Measurements from ENCODE around the gene CP. TPM values are rescaled to one million over a fixed set of nuclear protein-coding genes. Genes with fewer than 3 reads are reported as not detected.
A peak's percentile ranks its signal among the peaks of the same experiment; 100 is the strongest.

CP gene
- total RNA-seq (2014; rRNA removed; shearing (Covaris generic)): 0.08 TPM in 1 of 2 replicates, not detected in the other

DNA sequence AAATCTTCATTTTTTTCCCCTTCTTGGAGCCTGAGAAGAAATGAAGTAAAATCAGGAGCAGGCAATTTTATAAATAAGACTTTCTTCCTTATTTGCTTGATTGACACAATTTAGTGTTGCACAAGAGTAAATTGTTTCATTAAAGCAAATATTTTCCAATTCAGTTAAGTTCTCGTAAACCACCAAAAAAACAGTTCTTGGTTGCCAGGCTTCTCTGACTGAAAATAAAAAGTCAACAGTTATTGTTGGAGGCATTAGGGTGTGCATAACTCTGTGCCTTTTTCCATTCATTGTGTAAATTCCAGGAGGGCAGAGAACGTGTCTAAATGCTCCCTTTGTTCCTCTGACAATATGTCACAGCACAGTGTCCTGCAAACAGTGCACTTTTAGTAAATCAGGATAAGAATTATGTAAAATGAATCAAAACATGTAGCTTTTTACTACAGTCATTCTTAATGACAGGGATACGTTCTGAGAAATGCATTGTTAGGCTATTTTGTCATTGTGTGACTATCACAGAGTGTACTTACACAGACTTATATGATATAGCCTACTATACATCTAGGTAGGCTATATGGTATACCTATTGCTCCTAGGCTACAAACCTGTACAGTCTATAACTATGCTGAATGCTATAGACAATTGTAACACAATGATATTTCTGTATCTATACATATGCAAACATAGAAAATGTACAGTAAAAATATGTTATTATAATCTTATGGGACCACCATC lies at the start of gene CP:
CP (minus strand) TSS at position 47 of the 735 bp plus-strand sequence; CDS start at position 10, 37 bp downstream.
- 0 out of 2 replicates have a peak, but pooled peaks cover 3% of the 10 kb centered on the region for H3K4me1 ChIP-seq
- H3K27me3 ChIP-seq: no peaks in the 10 kb centered on the region
- H3K27ac ChIP-seq: no peak within 1 kb of the TSS
- no peaks in the 10 kb centered on the region for H3K36me3 ChIP-seq
- DNase-seq: no peak
- H3K4me3 ChIP-seq: no peak within 1 kb of the TSS
- no peaks in the 10 kb centered on the region for H3K9me3 ChIP-seq (replicated peaks)

DNA sequence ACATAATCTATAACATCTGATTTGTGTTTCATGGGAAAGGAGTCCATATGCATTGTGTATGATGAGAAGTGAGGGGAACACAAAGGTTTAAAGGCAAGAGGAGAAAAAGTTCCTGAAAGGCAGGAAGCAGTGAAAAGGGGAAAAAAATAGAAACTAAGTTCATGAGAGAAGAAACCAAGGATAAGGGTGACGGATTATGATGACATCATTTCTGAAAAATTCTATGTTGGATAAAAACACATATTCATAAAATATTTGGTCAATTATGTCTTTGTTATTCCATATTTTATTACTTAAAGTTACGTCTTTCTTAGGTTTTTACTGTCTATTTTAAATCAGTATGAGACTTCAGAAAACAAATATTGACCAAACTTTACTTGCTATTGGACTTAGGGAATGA lies 48.6 kb upstream of the CP start:
- no peaks in the 10 kb centered on the region for H3K9me3 ChIP-seq (replicated peaks)
- H3K4me1 ChIP-seq: no peaks in the 10 kb centered on the region
- no peak overlapping the region for H3K27ac ChIP-seq
- no peak for DNase-seq
- H3K27me3 ChIP-seq: no peaks in the 10 kb centered on the region
- no peak overlapping the region for H3K4me3 ChIP-seq
- H3K36me3 ChIP-seq: no peaks in the 10 kb centered on the region

DNA sequence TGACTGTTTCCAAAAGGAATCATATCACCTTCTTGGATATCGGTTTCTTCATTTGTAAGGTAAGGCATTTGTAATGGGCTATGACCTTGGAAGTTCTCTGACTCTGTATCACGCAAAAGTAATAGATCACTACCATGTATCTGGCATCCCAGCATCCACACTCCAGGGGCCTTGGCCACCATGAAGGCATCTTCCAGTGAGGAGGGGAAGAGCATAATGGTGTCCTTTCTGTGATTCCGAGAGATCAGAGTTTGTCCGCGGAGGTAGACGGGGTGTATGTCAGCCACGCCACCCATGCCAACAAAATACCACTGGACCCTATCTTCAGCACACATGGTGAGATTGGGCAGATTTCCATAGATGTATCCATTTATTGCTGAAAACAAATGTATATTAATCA lies 48.1 kb upstream of the CP start:
- Histone ChIP-seq H3K4me3 (no peak overlapping the region), H3K27me3 (no peaks in the 10 kb centered on the region)

DNA sequence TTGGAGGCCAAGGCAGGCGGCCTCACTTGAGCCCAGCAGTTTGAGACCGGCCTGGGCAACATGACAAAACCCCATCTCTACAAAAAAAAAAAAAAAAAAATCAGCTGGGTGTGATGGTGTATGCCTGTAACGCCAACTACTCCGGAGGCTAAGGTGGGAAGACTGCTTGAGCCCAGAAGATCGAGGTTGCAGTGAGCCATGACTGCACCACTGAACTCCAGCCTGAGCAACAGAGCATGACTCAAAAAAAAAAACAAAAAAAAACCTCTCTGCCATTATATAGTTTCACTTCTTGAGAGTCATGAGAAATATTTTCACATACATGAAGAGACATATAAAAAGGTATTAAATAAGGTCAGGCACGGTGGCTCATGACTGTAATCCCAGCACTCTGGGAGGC lies 45.9 kb upstream of the CP start:
- DNase-seq: no peak
- no peaks in the 10 kb centered on the region for H3K27me3 ChIP-seq

More for the DNA sequence above, 48.1 kb upstream of the CP start:
- H3K27ac ChIP-seq: no peak overlapping the region
- no peaks in the 10 kb centered on the region for H3K4me1 ChIP-seq
- H3K36me3 ChIP-seq: no peaks in the 10 kb centered on the region
- DNase-seq: no peak
- no peaks in the 10 kb centered on the region for H3K9me3 ChIP-seq (replicated peaks)

DNA sequence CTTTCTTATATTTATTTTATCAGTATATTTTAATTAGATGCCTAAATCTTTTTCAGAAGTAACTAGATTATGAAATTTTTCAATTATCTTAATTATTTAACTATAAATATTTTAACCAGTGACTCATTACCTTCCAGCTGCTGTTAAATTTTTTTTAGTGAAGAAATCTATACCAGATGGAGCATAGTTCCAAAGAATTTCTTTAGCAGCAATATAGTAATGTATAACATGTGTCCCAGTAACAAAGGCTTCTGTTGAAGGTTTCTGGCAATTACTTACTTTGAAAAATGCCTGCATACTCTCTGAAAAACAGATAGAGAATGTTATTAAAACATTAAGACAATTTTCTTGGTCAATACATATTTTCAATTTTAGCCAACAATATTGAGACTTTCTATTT lies 45.1 kb upstream of the CP start:
- Histone ChIP-seq H3K4me1 (no peaks in the 10 kb centered on the region), H3K9me3 (replicated peaks) (no peaks in the 10 kb centered on the region), H3K36me3 (no peaks in the 10 kb centered on the region), H3K27me3 (no peaks in the 10 kb centered on the region), H3K4me3 (no peak overlapping the region), H3K27ac (no peak overlapping the region)
- DNase-seq: no peak

More for the DNA sequence above, 45.9 kb upstream of the CP start:
- Histone ChIP-seq H3K27ac (no peak overlapping the region), H3K4me1 (no peaks in the 10 kb centered on the region), H3K9me3 (replicated peaks) (no peaks in the 10 kb centered on the region), H3K36me3 (no peaks in the 10 kb centered on the region), H3K4me3 (no peak overlapping the region)

DNA sequence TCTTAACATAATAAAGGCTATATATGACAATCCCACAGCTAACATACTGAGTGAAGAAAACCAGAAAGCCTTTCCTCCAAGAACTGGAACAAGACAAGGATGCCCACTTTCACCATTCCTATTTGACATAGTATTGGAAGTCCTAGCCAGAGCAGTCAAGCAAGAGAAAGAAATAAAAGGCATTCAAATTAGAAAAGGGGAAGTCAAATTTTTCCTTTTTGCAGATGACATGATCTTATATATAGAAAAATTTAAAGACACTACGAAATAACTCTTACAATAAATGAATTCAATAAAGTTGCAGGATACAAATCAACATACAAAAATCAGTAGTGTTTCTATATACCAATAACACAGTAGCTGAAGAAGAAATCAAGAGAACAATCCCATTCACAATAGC lies 42.2 kb upstream of the CP start:
- no peak overlapping the region for H3K27ac ChIP-seq
- DNase-seq: no peak
- H3K9me3 ChIP-seq (replicated peaks): no peaks in the 10 kb centered on the region
- peaks cover under 1% of the 10 kb centered on the region; the same call in 1 of the 2 replicates for H3K4me1 ChIP-seq
- no peaks in the 10 kb centered on the region for H3K27me3 ChIP-seq
- no peaks in the 10 kb centered on the region for H3K36me3 ChIP-seq
- H3K4me3 ChIP-seq: no peak overlapping the region

DNA sequence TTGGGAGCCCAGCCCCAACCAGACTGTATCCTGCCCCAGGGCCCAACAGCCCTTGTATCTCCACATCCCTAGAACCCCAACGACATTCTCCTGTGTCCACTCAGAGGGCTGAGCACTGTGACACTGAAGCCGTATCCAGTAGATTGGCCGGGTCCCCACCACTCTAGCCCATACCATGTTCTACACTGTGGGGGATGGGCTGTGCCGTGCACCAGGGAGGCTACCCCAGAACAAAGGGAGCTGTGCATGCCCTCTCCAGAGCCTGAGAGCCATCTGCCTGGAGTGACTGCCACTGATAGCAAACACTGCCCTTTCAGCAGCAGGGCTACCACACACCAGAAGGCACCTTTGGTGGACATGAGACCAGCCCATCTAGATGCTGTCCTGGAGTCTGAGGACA lies 37.1 kb upstream of the CP start:
- DNase-seq: no peak
- no peaks in the 10 kb centered on the region for H3K36me3 ChIP-seq
- no peaks in the 10 kb centered on the region for H3K27me3 ChIP-seq
- peaks cover 9% of the 10 kb centered on the region for H3K4me1 ChIP-seq
- no peak overlapping the region for H3K4me3 ChIP-seq
- no peaks in the 10 kb centered on the region for H3K9me3 ChIP-seq (replicated peaks)
- peak overlapping the region; percentile 49 for H3K27ac ChIP-seq

DNA sequence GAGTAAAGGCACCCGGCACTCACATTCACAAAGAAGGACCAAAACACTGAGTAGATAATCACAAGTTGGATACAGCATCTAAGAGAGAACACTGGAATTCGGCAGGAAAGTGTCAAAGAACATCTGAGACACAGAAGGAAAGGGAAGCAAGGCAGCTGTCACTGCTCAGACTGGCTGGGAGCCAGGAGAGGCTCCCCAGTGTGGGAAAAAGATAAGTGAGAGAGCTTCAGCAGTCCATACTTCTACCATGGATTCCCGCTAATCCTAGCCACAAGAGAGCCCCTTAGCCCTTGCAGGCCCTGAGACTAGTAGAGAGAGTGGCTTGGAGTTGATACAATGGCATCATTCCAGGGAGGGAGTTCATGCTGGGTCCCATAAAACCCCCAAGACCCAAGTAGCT lies 36.7 kb upstream of the CP start:
- DNase-seq: peak; percentile 81 to 93
- Histone ChIP-seq H3K27ac (peak overlapping the region; percentile 49), H3K4me1 (peaks cover 9% of the 10 kb centered on the region), H3K27me3 (no peaks in the 10 kb centered on the region), H3K4me3 (no peak overlapping the region), H3K9me3 (replicated peaks) (no peaks in the 10 kb centered on the region), H3K36me3 (no peaks in the 10 kb centered on the region)

DNA sequence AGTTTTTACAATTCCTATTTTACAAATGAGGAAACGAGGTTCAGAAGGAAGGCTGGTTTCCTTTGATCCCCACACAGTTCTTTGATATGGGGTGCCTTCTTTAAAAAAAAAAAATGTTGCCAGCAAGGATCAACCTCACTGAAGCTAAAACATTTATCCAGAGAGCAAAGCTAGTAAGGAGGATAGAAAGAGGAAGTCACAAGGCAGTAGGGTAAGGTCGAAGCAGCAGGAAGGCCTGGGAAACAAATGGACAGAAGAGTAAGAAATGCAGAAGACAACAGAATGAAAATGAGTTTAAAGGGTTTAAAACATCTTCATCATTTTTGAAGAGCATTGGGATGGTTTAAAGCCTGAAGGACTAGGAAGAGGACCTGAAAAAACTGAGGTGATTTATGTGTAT lies 30.6 kb upstream of the CP start:
- Histone ChIP-seq H3K9me3 (replicated peaks) (no peaks in the 10 kb centered on the region), H3K4me1 (no peaks in the 10 kb centered on the region), H3K36me3 (no peaks in the 10 kb centered on the region), H3K27ac (no peak overlapping the region), H3K27me3 (no peaks in the 10 kb centered on the region), H3K4me3 (no peak overlapping the region)
- no peak for DNase-seq

DNA sequence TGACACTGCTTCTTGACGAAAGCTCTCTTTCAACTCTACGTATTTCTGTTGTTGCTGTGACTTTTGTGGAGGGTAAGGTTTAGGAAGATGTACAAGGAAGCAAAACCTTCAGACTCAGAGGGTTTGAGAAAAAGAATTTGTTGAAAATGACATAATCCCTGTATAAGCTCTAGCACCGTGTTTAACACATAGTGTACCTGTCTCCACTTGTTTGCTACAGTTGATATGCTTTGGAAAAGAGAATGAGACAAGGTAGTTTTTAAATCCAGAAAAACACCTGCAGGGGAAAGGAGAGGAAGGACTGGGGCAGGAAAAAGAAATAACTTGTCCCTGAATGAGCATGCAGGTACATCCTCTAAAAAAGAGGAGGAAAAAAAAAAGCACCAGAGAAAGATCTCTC lies 29.6 kb upstream of the CP start:
- Histone ChIP-seq H3K4me3 (no peak overlapping the region), H3K27me3 (no peaks in the 10 kb centered on the region), H3K27ac (no peak overlapping the region), H3K9me3 (replicated peaks) (no peaks in the 10 kb centered on the region), H3K4me1 (no peaks in the 10 kb centered on the region), H3K36me3 (no peaks in the 10 kb centered on the region)
- DNase-seq: no peak

DNA sequence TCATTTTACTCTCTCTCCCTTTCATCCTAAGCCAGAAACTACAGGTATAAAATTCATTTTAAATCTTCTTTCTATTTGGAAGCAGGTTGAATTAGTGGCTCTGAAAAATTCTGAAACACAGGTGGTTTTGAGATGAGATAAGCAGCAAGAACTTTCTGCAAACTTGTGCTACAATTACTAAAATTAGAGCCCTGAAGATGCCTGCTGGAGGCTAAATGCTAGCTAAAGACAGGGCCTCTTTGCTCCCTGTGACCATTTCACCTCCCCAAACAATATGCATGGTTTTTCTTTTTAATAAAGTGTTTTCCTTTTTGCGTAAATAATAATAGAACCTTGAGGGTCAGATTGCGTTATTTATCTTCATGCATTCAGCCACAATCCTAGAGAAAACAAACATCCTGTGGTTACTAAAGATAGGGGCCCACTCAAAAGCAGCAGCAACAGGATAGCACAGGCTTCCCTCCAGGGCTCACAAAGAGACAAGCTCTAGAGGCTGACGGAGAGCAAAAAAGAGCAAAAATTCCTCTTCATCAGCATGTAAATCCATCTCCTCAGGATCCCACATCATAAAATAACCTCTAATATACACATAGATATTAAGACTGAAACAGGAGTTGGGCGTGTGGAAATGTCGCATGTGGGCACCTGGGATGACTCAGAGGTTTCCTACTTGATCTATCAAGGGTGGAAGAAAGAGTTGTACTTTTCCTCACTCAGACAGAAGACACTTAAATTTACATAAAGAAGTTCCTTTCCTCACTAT lies 26.5 kb upstream of the CP start:
- Histone ChIP-seq H3K4me1 (no peaks in the 10 kb centered on the region), H3K4me3 (no peak overlapping the region), H3K9me3 (replicated peaks) (no peaks in the 10 kb centered on the region), H3K36me3 (no peaks in the 10 kb centered on the region), H3K27ac (no peak overlapping the region), H3K27me3 (no peaks in the 10 kb centered on the region)
- DNase-seq: peak in 1 of 2 experiments; percentile 24

DNA sequence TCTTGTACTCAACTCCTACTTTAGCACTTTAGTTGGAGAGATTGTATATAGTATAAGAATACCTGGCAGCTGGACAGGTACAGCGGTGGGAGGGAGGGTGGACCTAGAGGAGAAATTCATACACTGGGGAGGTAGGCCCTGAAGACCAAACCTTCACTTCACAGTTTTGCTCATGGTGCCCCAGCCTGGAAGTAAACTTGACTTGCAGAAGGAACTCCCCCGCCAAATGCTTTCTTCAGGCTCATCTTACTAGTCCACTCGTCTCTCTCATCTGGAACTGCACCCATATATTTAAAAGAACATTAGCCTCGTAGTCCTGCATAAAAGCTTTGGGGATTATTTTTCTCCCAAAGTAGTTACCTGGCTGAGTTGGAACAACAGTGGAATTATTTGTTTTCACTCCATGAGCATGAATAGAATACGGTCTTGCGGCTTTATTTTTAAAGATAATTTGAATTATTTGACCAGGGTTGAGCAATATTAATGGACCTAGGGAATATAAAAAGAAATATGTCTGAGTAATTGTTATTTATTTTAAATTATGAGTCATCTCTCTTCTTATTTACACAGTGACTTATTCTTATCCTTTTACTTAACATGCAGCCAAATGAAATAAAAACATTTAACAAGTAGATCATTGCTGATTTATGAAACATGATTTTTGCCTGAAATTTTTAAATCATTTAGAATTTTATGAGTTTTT lies 25.5 kb upstream of the CP start:
- H3K27ac ChIP-seq: no peak overlapping the region
- H3K4me3 ChIP-seq: no peak overlapping the region
- no peaks in the 10 kb centered on the region for H3K36me3 ChIP-seq
- no peak for DNase-seq
- no peaks in the 10 kb centered on the region for H3K4me1 ChIP-seq
- H3K27me3 ChIP-seq: no peaks in the 10 kb centered on the region
- H3K9me3 ChIP-seq (replicated peaks): no peaks in the 10 kb centered on the region

DNA sequence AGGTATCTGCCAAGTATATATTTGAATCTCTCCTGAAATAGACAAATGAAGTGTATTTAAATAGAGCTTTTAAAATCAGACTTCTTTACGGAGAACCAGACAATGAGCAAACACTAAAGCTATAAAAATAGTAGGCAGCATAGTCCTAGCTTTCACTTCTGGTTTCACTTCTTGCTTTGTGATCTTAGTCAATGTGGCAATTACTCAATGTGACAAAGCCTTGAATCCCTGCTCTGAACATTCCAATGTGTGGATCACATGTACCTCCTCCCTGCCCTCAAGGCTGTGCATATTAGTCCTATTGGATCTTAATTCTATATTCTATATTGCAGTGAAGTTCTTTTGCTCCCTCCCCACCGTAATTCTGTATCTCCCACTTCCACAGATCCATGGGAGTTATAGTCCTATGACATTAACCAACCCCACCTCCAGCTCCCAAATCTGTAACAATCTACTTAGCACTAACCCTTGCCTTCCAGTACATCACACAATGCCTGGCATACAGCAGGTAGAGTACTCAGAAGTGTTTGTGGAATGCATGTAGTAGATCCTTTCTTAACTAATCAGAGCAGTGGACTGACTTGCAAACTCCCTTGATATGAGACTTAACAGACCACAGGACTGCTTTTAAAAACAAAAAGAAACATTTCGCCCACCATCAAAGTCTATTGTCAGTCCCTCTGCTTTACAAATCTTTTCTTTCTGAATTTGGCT lies 24.3 kb upstream of the CP start:
- Histone ChIP-seq H3K27ac (no peak overlapping the region), H3K9me3 (replicated peaks) (no peaks in the 10 kb centered on the region), H3K36me3 (no peaks in the 10 kb centered on the region), H3K4me1 (no peaks in the 10 kb centered on the region), H3K27me3 (no peaks in the 10 kb centered on the region), H3K4me3 (no peak overlapping the region)
- no peak for DNase-seq

DNA sequence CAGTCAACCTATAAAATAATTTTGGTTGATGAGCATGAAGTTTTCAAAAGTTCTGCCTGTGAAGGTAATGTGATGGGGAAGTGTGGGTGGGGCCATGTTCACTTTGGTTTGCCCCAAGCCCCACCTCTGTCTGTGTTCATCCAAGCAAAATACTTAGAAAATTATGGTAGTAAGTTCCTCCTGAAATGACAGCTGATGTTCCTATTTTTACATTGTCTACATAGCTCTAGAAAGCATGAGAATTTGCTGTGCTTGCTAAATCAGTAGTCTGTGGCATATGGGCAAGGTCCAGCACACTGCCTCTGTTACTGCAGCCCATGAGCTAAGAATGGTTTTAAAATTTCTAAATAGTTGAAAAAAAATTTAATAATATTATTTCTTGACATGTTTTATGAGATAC lies 21.9 kb upstream of the CP start:
- H3K36me3 ChIP-seq: no peaks in the 10 kb centered on the region
- no peak overlapping the region for H3K4me3 ChIP-seq
- no peaks in the 10 kb centered on the region; the same call in 1 of the 2 replicates for H3K4me1 ChIP-seq
- DNase-seq: no peak
- no peak overlapping the region for H3K27ac ChIP-seq
- no peaks in the 10 kb centered on the region for H3K9me3 ChIP-seq (replicated peaks)
- H3K27me3 ChIP-seq: no peaks in the 10 kb centered on the region

Data from SJCRH30 (cell line).